MM.1S (cell line): ENCODE measurements around the gene MRPS10.
"Not testable (repeated sequence)": the region's sequence is repeated elsewhere in the genome, so short reads cannot be mapped to it uniquely, and the experiment has no call there.

Experiments used
- DNase-seq: peaks from one replicate; pipeline ENCODE4 v3.0.0-alpha.2; 2015
- H2AFZ ChIP-seq: fragments of 300-600 bp; sonication (generic); 2 replicates; pipeline ENCODE4 v1.6.0; 2016; ENCODE audit warnings: antibody characterized with exemption, low read length
- H3F3A ChIP-seq: fragments of 300-600 bp; sonication (generic); 2 replicates; pipeline ENCODE4 v1.6.1; 2016; ENCODE audit warnings: mild to moderate bottlenecking, antibody characterized with exemption, low read length, moderate library complexity, mixed read lengths; ENCODE audit not compliant: insufficient read depth
- H3K27ac ChIP-seq: fragments of 300-600 bp; sonication (generic); 2 replicates; pipeline ENCODE4 v1.5.1; 2016; ENCODE audit warnings: mild to moderate bottlenecking, low read length
- H3K27me3 ChIP-seq: fragments of 300-600 bp; sonication (generic); replicated peaks from 2 replicates; pipeline ENCODE4 v1.6.0; 2016; ENCODE audit warnings: low read length; ENCODE audit not compliant: insufficient read depth
- H3K36me3 ChIP-seq: fragments of 300-600 bp; sonication (generic); replicated peaks from 2 replicates; pipeline ENCODE4 v1.6.1; 2016; ENCODE audit warnings: mild to moderate bottlenecking, low read length, mixed read lengths; ENCODE audit not compliant: insufficient read depth
- H3K4me1 ChIP-seq: fragments of 300-600 bp; sonication (generic); 2 replicates; pipeline ENCODE4 v1.6.1; 2016; ENCODE audit warnings: low read length, mixed read lengths
- H3K4me2 ChIP-seq: fragments of 300-600 bp; sonication (generic); 2 replicates; pipeline ENCODE4 v1.6.0; 2016; ENCODE audit warnings: low read depth, low read length
- H3K4me3 ChIP-seq: fragments of 300-600 bp; sonication (generic); 2 replicates; pipeline ENCODE4 v1.5.1; 2016; ENCODE audit warnings: low read length, mixed read lengths
- H3K79me2 ChIP-seq: fragments of 300-600 bp; sonication (generic); 2 replicates; pipeline ENCODE4 v1.6.1; 2016; ENCODE audit warnings: mixed run types, low read length, mixed read lengths
- H3K9ac ChIP-seq: fragments of 300-600 bp; sonication (generic); 2 replicates; pipeline ENCODE4 v1.6.1; 2016; ENCODE audit warnings: low read length, mixed read lengths
- H3K9me2 ChIP-seq: fragments of 300-600 bp; sonication (generic); replicated peaks from 2 replicates; pipeline ENCODE4 v1.6.1; 2016; ENCODE audit warnings: mild to moderate bottlenecking, low read length, mixed read lengths; ENCODE audit not compliant: insufficient read depth
- H3K9me3 ChIP-seq: fragments of 300-600 bp; sonication (generic); replicated peaks from 2 replicates; pipeline ENCODE4 v1.6.1; 2016; ENCODE audit warnings: mild to moderate bottlenecking, low read length, mixed read lengths; ENCODE audit not compliant: insufficient read depth
- H4K20me1 ChIP-seq: fragments of 300-600 bp; sonication (generic); 2 replicates; pipeline ENCODE4 v1.6.1; 2016; ENCODE audit warnings: mild to moderate bottlenecking, low read length, moderate library complexity, mixed read lengths; ENCODE audit not compliant: insufficient read depth
- EZH2 ChIP-seq: fragments of 300-600 bp; sonication (generic); optimal IDR thresholded peaks from 2 replicates; pipeline ENCODE3; 2017; ENCODE audit warnings: low read depth, mild to moderate bottlenecking, antibody characterized with exemption, low read length, mixed read lengths
- EZH2phosphoT487 ChIP-seq: fragments of 300-600 bp; sonication (generic); IDR thresholded peaks from 2 replicates; pipeline ENCODE4 v1.6.1; 2018; ENCODE audit warnings: antibody characterized with exemption, low read length
- TF ChIP-seq, protein P1 (sequence below): fragments of 300-600 bp; sonication (generic); IDR thresholded peaks from 2 replicates; pipeline ENCODE4 v1.5.1; 2016; ENCODE audit warnings: antibody characterized with exemption, low read length, mixed read lengths

MRPS10 gene

GRCh38 chr6:42204768-42205282, 12.8 kb downstream of the MRPS10 start:
- no peak for DNase-seq
- Histone ChIP-seq H4K20me1 (no peaks in the 10 kb centered on the region), H3K27me3 (no peaks in the 10 kb centered on the region), H3K27ac (no peak overlapping the region), H3K4me3 (no peak overlapping the region), H3K4me1 (no peaks in the 10 kb centered on the region), H3K9me3 (no peaks in the 10 kb centered on the region), H3K79me2 (no peaks in the 10 kb centered on the region), H3K9ac (no peak overlapping the region), H2AFZ (no peak overlapping the region), H3K4me2 (no peak overlapping the region), H3F3A (no peaks in the 10 kb centered on the region), H3K9me2 (no peaks in the 10 kb centered on the region), H3K36me3 (no peaks in the 10 kb centered on the region; the same call in 1 of the 2 replicates)
- TF ChIP-seq EZH2 (no peak), EZH2phosphoT487 (no peak)
- TF ChIP-seq, protein P1, sequence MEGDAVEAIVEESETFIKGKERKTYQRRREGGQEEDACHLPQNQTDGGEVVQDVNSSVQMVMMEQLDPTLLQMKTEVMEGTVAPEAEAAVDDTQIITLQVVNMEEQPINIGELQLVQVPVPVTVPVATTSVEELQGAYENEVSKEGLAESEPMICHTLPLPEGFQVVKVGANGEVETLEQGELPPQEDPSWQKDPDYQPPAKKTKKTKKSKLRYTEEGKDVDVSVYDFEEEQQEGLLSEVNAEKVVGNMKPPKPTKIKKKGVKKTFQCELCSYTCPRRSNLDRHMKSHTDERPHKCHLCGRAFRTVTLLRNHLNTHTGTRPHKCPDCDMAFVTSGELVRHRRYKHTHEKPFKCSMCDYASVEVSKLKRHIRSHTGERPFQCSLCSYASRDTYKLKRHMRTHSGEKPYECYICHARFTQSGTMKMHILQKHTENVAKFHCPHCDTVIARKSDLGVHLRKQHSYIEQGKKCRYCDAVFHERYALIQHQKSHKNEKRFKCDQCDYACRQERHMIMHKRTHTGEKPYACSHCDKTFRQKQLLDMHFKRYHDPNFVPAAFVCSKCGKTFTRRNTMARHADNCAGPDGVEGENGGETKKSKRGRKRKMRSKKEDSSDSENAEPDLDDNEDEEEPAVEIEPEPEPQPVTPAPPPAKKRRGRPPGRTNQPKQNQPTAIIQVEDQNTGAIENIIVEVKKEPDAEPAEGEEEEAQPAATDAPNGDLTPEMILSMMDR, result no peak

DNA sequence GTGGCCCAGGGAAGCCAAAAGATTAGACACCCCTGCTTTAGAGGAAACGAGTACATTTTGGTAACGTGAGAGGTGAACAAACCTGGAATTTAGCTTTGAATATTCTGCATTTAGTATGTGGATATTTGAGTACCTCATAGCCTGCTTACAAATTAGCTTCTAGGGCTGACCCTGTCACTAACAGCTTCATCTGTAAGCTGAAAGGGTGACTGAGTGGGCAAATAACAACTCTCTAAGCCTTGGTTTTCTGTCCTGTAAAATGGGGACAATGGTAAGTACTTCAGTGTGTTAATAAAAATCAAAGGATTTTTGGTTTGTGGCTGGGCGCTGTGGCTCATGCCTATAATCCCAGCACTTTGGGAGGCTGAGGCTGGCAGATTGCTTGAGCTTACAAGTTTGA, 14.5 kb downstream of the MRPS10 start:
- Histone ChIP-seq H3K27ac (no peak overlapping the region), H3K36me3 (no peaks in the 10 kb centered on the region), H2AFZ (no peak overlapping the region), H3K9me3 (no peaks in the 10 kb centered on the region), H3K4me3 (no peak overlapping the region), H4K20me1 (no peaks in the 10 kb centered on the region), H3K4me1 (no peaks in the 10 kb centered on the region), H3F3A (no peaks in the 10 kb centered on the region), H3K79me2 (no peaks in the 10 kb centered on the region), H3K4me2 (no peak overlapping the region), H3K27me3 (no peaks in the 10 kb centered on the region), H3K9me2 (no peaks in the 10 kb centered on the region), H3K9ac (no peak overlapping the region)
- TF ChIP-seq EZH2phosphoT487, result no peak
- TF ChIP-seq, protein P1, result no peak
- no peak for TF ChIP-seq EZH2
- no peak for DNase-seq

GRCh38 chr6:42202131-42202915, 15.3 kb downstream of the MRPS10 start:
- not testable (repeated sequence) for H3K79me2 ChIP-seq, H3K4me1 ChIP-seq, H3F3A ChIP-seq, H3K27me3 ChIP-seq, H3K9me3 ChIP-seq, H2AFZ ChIP-seq, H3K4me3 ChIP-seq, H3K4me2 ChIP-seq, H3K27ac ChIP-seq, H4K20me1 ChIP-seq, H3K9ac ChIP-seq, H3K36me3 ChIP-seq, H3K9me2 ChIP-seq, DNase-seq

GRCh38 chr6:42201382-42201781, 16.3 kb downstream of the MRPS10 start:
- Histone ChIP-seq H4K20me1 (no peaks in the 10 kb centered on the region), H3K4me1 (no peaks in the 10 kb centered on the region), H3K36me3 (no peaks in the 10 kb centered on the region), H3K9me2 (no peaks in the 10 kb centered on the region), H3K79me2 (no peaks in the 10 kb centered on the region), H3K4me3 (no peak overlapping the region), H2AFZ (no peak overlapping the region), H3K9ac (no peak overlapping the region), H3K27me3 (no peaks in the 10 kb centered on the region), H3K4me2 (no peak overlapping the region), H3F3A (no peaks in the 10 kb centered on the region), H3K27ac (no peak overlapping the region), H3K9me3 (no peaks in the 10 kb centered on the region)
- DNase-seq, result no peak
- TF ChIP-seq EZH2phosphoT487, result no peak
- TF ChIP-seq, protein P1, result no peak
- TF ChIP-seq EZH2, result no peak
